Progenitor cell of endocrine pancreas (in vitro differentiated cells): ENCODE results near the gene THUMPD1. TPM values are rescaled to one million over a fixed set of nuclear protein-coding genes. Genes with fewer than 3 reads are reported as not detected.
"Not testable (repeated sequence)": the region's sequence is repeated elsewhere in the genome, so short reads cannot be mapped to it uniquely, and the experiment has no call there.

Experiments
- DNase-seq: peaks from one replicate; pipeline ENCODE4 v3.0.0; 2021; ENCODE audit warnings: low spot score; ENCODE audit not compliant: unreplicated experiment
- H3K27ac Mint-ChIP-seq: 2 replicates; pipeline ENCODE4 v1.8.0; 2021; ENCODE audit warnings: mild to moderate bottlenecking, moderate library complexity, mixed read lengths
- H3K27me3 Mint-ChIP-seq: 2 replicates; pipeline ENCODE4 v1.8.0; 2021; ENCODE audit warnings: mixed read lengths
- H3K36me3 Mint-ChIP-seq: 2 replicates; pipeline ENCODE4 v1.8.0; 2022; ENCODE audit warnings: mixed read lengths; ENCODE audit not compliant: insufficient read depth
- H3K4me1 Mint-ChIP-seq: 2 replicates; pipeline ENCODE4 v1.8.0; 2021; ENCODE audit warnings: low read depth, mixed read lengths
- H3K4me3 Mint-ChIP-seq: 2 replicates; pipeline ENCODE4 v1.8.0; 2021; ENCODE audit warnings: low read depth, mild to moderate bottlenecking, moderate library complexity, mixed read lengths
- H3K9me3 Mint-ChIP-seq: 2 replicates; pipeline ENCODE4 v1.8.0; 2021; ENCODE audit warnings: low read depth, mixed read lengths
- total RNA-seq: library from RNA; stranded (reverse); gene quantifications from 2 replicates; pipeline ENCODE4 v1.2.1, GENCODE V29; 2021
- TF ChIP-seq, protein P1 (sequence below): fragments of 200-600 bp; sonication (generic); IDR thresholded peaks from one replicate; pipeline ENCODE4 v1.5.0; 2021; ENCODE audit warnings: antibody characterized with exemption, mild to moderate bottlenecking; ENCODE audit not compliant: unreplicated experiment

The THUMPD1 gene
- total RNA-seq, 1 donor from 2014 or later, result 36.8 TPM

DNA sequence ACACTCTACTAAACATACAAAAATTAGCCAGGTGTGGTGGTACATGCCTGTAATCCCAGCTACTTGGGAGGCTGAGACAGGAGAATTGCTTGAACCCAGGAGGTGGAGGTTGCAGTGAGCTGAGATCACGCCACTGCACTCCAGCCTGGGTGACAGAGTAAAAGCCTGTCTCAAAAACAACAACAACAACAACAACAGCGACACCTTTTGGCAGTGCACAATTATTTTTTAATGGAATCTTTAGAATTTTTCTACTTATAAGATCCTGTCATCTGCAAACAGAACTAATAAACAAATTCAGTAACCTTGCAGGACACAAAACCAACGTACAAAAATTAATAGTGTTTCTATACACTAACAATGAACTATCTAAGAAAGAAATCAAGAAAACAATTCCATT, 33.5 kb downstream of the THUMPD1 start:
- peaks cover 17% of the 10 kb centered on the region for H3K36me3 Mint-ChIP-seq
- H3K4me3 Mint-ChIP-seq, H3K4me1 Mint-ChIP-seq, H3K27me3 Mint-ChIP-seq, H3K9me3 Mint-ChIP-seq, DNase-seq, H3K27ac Mint-ChIP-seq: not testable (repeated sequence)
- TF ChIP-seq, protein P1, sequence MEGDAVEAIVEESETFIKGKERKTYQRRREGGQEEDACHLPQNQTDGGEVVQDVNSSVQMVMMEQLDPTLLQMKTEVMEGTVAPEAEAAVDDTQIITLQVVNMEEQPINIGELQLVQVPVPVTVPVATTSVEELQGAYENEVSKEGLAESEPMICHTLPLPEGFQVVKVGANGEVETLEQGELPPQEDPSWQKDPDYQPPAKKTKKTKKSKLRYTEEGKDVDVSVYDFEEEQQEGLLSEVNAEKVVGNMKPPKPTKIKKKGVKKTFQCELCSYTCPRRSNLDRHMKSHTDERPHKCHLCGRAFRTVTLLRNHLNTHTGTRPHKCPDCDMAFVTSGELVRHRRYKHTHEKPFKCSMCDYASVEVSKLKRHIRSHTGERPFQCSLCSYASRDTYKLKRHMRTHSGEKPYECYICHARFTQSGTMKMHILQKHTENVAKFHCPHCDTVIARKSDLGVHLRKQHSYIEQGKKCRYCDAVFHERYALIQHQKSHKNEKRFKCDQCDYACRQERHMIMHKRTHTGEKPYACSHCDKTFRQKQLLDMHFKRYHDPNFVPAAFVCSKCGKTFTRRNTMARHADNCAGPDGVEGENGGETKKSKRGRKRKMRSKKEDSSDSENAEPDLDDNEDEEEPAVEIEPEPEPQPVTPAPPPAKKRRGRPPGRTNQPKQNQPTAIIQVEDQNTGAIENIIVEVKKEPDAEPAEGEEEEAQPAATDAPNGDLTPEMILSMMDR, result peak; percentile 37

DNA sequence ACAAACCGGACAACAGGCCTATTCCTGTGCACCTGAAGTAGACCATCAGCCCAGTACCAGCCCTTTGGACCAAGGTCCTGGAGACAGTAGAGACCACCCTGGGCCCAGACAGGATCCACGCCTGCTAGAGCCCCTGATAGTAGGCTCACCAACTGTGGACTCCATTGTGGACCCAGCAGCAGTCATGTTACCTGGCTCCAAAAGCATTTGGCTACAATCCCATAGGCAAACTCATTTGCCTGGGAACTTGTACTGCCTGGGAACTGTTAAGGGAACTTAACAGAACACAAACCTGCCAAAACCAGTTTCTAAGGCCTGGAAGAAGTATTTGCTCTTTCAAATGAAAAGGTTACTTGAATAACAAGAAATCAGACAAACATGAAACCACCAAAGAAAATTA, 34.2 kb downstream of the THUMPD1 start:
- TF ChIP-seq, protein P1, result no peak
- peaks cover 21% of the 10 kb centered on the region for H3K36me3 Mint-ChIP-seq
- H3K27ac Mint-ChIP-seq, result no peak overlapping the region
- H3K4me3 Mint-ChIP-seq, result no peak overlapping the region
- H3K9me3 Mint-ChIP-seq, result peaks cover under 1% of the 10 kb centered on the region
- DNase-seq, result no peak
- H3K27me3 Mint-ChIP-seq, result no peaks in the 10 kb centered on the region
- H3K4me1 Mint-ChIP-seq, result no peaks in the 10 kb centered on the region

DNA sequence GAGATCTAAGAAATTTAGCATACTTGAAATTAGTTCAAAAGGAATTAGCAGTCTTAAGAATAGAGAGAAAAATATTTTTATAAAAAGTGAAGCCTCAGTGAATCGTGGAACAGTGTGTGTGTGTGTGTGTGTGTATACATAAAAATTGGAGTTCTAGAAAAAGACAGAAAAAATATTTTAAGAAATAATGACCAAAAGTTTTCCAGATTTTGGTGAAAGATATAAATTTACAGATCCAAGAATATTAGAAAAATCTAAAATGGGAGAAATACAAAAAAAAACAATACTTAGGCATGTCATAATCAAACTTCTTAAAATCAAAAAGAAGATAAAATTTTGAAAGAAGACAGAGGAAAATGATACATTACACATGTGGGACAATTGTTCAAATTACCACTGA, 35.6 kb downstream of the THUMPD1 start:
- peaks cover 23% of the 10 kb centered on the region for H3K36me3 Mint-ChIP-seq
- H3K4me1 Mint-ChIP-seq, DNase-seq: not testable (repeated sequence)

DNA sequence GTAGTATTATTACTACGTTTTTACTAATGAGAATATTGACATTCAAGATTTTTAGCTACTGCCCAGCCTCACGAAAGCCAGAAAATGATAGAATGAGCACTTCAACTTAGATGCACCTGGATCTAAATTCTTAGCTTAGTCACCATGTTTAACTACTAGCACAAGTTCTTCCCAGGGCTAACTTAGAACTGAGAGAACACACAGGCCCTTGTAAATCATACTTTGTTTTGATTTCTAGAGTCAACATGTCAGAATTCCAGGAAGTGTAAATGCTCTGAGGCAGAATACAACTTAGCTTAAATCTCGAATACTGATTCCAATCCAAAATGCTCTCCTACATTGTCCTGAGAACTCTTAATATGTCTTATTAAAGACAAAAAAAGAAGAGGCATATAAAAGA, 37.3 kb downstream of the THUMPD1 start:
- peaks cover 4% of the 10 kb centered on the region for H3K9me3 Mint-ChIP-seq
- DNase-seq, result no peak
- no peaks in the 10 kb centered on the region for H3K4me1 Mint-ChIP-seq
- no peak overlapping the region for H3K4me3 Mint-ChIP-seq
- H3K36me3 Mint-ChIP-seq, result peaks cover 30% of the 10 kb centered on the region
- TF ChIP-seq, protein P1, result no peak
- H3K27me3 Mint-ChIP-seq, result no peaks in the 10 kb centered on the region
- H3K27ac Mint-ChIP-seq, result no peak overlapping the region

More for the DNA sequence above, 35.6 kb downstream of the THUMPD1 start:
- H3K27me3 Mint-ChIP-seq, H3K9me3 Mint-ChIP-seq, H3K27ac Mint-ChIP-seq, H3K4me3 Mint-ChIP-seq: not testable (repeated sequence)

DNA sequence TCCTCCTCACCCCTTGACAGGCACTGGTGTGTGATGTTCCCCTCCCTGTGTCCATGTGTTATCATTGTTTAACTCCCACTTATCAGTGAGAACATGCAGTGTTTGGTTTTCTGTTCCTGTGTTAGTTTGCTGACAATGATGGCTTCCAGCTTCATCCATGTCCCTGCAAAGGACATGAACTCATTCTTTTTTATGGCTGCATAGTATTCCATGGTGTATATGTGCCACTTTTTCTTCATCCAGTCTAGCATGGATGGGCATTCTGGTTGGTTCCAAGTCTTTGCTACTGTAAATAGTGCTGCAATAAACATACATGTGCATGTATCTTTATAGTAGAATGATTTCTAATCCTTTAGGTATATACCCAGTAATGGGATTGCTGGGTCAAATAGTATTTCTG, 39.9 kb downstream of the THUMPD1 start:
- H3K36me3 Mint-ChIP-seq, result peaks cover 35% of the 10 kb centered on the region
- not testable (repeated sequence) for H3K4me3 Mint-ChIP-seq, H3K9me3 Mint-ChIP-seq, DNase-seq, H3K27me3 Mint-ChIP-seq, H3K4me1 Mint-ChIP-seq, H3K27ac Mint-ChIP-seq

- Mint-ChIP-seq H3K9me3 (no peaks in the 10 kb centered on the region), H3K27ac (no peak overlapping the region), H3K27me3 (no peaks in the 10 kb centered on the region), H3K4me3 (no peak overlapping the region), H3K36me3 (peaks cover 28% of the 10 kb centered on the region), H3K4me1 (peaks cover 20% of the 10 kb centered on the region)
- TF ChIP-seq, protein P1, result no peak
- DNase-seq, result no peak
These were observed 45.0 kb downstream of the THUMPD1 start for GRCh38 chr16:20696618-20697017.
